ENCODE results near the gene TMEM117.

Gene TMEM117

DNA sequence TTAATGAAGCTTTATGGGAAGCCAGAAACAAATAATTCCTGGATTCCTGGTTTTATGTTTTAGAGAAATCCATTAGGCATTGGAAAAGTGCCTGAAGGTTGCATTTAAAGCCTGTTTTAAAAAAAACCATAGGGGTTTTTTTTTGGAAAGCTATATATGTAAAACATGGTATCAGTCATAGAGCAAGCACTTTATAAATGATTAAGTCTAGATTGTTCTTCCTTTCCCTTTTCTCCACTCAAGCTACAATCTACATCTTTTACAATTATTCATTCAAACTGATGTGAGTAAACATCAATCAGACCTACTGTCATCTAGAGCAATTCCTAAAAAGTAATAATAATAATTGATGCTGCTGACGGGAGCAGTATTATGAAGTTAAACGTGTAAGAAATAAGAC, 500.7 kb downstream of the TMEM117 start:
- no peak overlapping the region for H3K27ac ChIP-seq (ENCODE audit: low read length)
- no peak overlapping the region for H3K4me3 ChIP-seq (ENCODE audit: low read length)
- H3K36me3 ChIP-seq (ENCODE audit: insufficient read depth, low read depth, low read length) = no peaks in the 10 kb centered on the region
- no peaks in the 10 kb centered on the region for H3K27me3 ChIP-seq (ENCODE audit: insufficient read depth, low read length)
- no peaks in the 10 kb centered on the region for H3K9me3 ChIP-seq (ENCODE audit: insufficient read depth, low read depth, low read length)
- no peak overlapping the region for H3K9ac ChIP-seq (ENCODE audit: low read depth, low read length)
- H3K4me1 ChIP-seq (ENCODE audit: insufficient read depth, low read length) = no peaks in the 10 kb centered on the region

DNA sequence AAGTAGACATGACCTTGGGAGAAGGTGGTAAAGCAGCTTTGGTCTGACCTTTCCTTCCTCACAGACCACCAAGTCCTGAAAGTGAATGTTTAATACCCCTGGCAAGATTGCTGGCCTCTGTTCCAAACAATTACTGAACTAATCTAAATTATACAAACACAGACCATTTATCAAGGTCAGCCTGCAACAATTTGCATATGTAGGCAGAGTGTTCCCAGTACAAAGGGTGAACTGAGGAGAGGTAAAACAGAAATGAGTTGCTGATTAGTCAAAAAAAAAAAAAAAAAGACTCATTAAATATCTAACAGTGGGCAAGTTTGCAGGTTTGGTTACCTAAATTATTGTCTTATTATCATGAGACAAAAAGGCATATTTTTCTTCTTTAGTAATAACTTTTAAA, 506.5 kb downstream of the TMEM117 start:
- Histone ChIP-seq H3K27me3 (ENCODE audit: insufficient read depth, low read length) (no peaks in the 10 kb centered on the region), H3K27ac (ENCODE audit: low read length) (no peak overlapping the region), H3K4me1 (ENCODE audit: insufficient read depth, low read length) (no peaks in the 10 kb centered on the region), H3K36me3 (ENCODE audit: insufficient read depth, low read depth, low read length) (no peaks in the 10 kb centered on the region), H3K9me3 (ENCODE audit: insufficient read depth, low read depth, low read length) (no peaks in the 10 kb centered on the region), H3K9ac (ENCODE audit: low read depth, low read length) (no peak overlapping the region), H3K4me3 (ENCODE audit: low read length) (no peak overlapping the region)

DNA sequence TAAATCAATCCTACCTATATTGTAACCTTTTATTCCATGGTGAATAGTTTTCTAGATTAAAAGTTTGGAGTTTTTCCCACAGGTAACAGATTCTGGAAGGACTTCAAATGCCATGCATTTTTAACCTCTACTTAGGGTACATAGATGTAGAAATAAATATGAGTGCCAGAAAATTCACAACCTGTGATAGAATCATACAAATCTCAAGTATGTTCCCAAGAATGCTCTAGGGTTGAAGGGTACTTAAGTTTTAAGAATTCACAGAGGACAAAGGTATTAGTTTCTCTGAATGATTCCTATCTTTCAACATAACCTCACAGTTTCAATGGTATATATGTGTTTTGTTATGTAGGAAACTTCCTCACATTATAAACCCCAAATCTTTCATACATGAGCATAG, 511.3 kb downstream of the TMEM117 start:
- no peaks in the 10 kb centered on the region for H3K36me3 ChIP-seq (ENCODE audit: insufficient read depth, low read depth, low read length)
- H3K27me3 ChIP-seq (ENCODE audit: insufficient read depth, low read length) = no peaks in the 10 kb centered on the region
- no peaks in the 10 kb centered on the region for H3K4me1 ChIP-seq (ENCODE audit: insufficient read depth, low read length)
- H3K9ac ChIP-seq (ENCODE audit: low read depth, low read length) = no peak overlapping the region
- no peak overlapping the region for H3K4me3 ChIP-seq (ENCODE audit: low read length)
- no peak overlapping the region for H3K27ac ChIP-seq (ENCODE audit: low read length)
- H3K9me3 ChIP-seq (ENCODE audit: insufficient read depth, low read depth, low read length) = no peaks in the 10 kb centered on the region

DNA sequence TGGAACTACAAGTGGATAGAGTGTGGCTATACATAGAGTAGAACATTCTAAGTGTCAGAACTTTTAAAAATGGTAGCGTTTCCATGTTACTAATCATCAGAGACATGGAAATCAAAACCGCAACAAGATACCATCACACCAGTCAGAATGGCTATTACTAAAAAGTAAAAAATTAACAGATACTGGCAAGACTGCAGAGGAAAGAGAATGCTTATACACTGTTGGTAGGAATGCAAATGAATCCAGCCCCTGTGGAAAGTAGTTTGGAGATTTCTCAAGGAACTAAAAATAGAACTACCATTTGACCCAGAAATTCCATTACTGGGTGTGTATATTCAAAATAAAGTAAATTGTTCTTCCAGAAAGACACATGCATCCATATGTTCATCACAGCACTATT, 521.6 kb downstream of the TMEM117 start:
- no peak overlapping the region for H3K4me3 ChIP-seq (ENCODE audit: low read length)
- H3K4me1 ChIP-seq (ENCODE audit: insufficient read depth, low read length) = no peaks in the 10 kb centered on the region
- H3K9me3 ChIP-seq (ENCODE audit: insufficient read depth, low read depth, low read length) = no peaks in the 10 kb centered on the region
- no peak overlapping the region for H3K9ac ChIP-seq (ENCODE audit: low read depth, low read length)
- no peaks in the 10 kb centered on the region for H3K27me3 ChIP-seq (ENCODE audit: insufficient read depth, low read length)
- H3K36me3 ChIP-seq (ENCODE audit: insufficient read depth, low read depth, low read length) = no peaks in the 10 kb centered on the region
- H3K27ac ChIP-seq (ENCODE audit: low read length) = no peak overlapping the region

DNA sequence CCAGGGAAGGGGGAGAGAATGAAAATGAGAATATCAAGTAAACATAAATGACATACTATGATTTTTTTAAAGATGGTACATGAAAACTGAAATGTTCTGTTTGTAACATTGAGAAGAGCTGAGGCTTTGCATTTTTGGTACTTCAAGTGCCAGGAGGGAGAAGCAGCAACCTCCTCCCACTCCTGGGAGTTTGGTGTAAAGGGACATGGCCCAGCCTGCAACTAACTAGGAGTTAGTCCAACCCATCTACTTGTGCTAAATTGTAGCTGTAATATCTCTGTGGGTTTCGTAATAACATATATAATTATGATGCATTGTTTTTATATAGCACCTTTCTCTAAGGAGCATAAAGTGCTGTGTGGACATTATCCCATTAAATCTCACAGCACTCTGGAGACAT, 522.8 kb downstream of the TMEM117 start:
- Histone ChIP-seq H3K27ac (ENCODE audit: low read length) (no peak overlapping the region), H3K27me3 (ENCODE audit: insufficient read depth, low read length) (no peaks in the 10 kb centered on the region)

DNA sequence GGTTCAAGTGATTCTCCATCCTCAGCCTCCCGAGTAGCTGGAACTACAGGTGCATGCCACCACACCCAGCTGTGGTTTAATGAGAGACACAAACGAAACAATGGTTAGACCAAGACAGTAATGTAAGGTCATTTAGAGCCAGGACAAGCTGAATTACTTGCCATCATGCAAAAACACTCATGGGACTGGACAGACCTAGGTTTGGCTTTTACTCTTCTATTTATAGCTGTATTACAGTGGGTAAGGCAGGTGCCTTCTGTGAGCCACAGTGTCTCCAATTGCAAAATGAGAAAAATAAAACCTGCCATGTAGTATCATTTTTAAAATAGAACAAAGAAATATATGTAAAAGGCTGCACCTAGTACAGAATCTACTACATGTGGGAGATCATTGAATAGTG, 527.1 kb downstream of the TMEM117 start:
- H3K27me3 ChIP-seq (ENCODE audit: insufficient read depth, low read length) = no peaks in the 10 kb centered on the region
- no peak overlapping the region for H3K27ac ChIP-seq (ENCODE audit: low read length)
- no peak overlapping the region for H3K9ac ChIP-seq (ENCODE audit: low read depth, low read length)
- no peaks in the 10 kb centered on the region for H3K9me3 ChIP-seq (ENCODE audit: insufficient read depth, low read depth, low read length)
- H3K36me3 ChIP-seq (ENCODE audit: insufficient read depth, low read depth, low read length) = no peaks in the 10 kb centered on the region
- H3K4me3 ChIP-seq (ENCODE audit: low read length) = no peak overlapping the region
- H3K4me1 ChIP-seq (ENCODE audit: insufficient read depth, low read length) = no peaks in the 10 kb centered on the region

More for the DNA sequence above, 522.8 kb downstream of the TMEM117 start:
- H3K9ac ChIP-seq (ENCODE audit: low read depth, low read length) = no peak overlapping the region
- no peaks in the 10 kb centered on the region for H3K36me3 ChIP-seq (ENCODE audit: insufficient read depth, low read depth, low read length)
- H3K4me3 ChIP-seq (ENCODE audit: low read length) = no peak overlapping the region
- no peaks in the 10 kb centered on the region for H3K9me3 ChIP-seq (ENCODE audit: insufficient read depth, low read depth, low read length)
- no peaks in the 10 kb centered on the region for H3K4me1 ChIP-seq (ENCODE audit: insufficient read depth, low read length)

DNA sequence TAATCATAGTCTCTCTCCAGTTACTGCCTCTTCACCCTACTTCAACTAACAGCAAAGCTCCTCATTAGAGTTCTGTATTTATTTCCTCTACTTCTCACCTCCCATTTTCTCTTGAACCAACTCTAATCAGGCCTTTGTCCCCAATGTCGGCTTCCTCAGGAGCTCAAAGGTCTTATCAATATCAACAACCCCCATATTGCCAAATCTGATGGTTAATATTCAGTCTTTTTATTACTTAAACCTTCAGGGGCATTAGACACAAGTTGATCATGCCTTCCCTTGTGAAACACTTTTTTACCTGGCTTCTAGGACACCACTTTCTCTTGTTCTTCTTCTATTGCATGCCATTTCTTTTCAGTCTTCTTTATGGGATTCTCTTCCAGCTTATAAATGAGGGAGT, 531.3 kb downstream of the TMEM117 start:
- Histone ChIP-seq H3K36me3 (ENCODE audit: insufficient read depth, low read depth, low read length) (no peaks in the 10 kb centered on the region), H3K4me3 (ENCODE audit: low read length) (no peak overlapping the region), H3K9me3 (ENCODE audit: insufficient read depth, low read depth, low read length) (no peaks in the 10 kb centered on the region), H3K4me1 (ENCODE audit: insufficient read depth, low read length) (no peaks in the 10 kb centered on the region), H3K27me3 (ENCODE audit: insufficient read depth, low read length) (no peaks in the 10 kb centered on the region), H3K27ac (ENCODE audit: low read length) (no peak overlapping the region), H3K9ac (ENCODE audit: low read depth, low read length) (no peak overlapping the region)

DNA sequence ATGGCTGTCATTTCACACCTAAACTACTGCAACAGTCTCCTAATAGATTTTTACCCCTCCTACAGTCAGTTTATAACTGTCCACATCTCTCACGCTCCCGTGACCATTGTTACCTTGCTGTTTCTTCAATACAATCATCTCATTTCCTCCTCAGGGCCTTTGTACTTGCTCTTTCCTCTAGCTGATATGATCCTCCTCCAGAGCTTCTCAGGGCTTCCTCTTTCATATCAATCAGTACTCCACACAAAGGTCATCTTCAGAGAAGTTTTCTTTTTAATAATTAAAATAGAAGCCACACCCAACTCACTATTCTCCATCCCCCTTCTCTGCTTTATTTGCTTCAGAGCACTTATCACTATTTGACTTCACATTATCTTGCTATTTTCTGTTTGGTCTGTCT, 532.0 kb downstream of the TMEM117 start:
- H3K27ac ChIP-seq (ENCODE audit: low read length) = no peak overlapping the region
- no peak overlapping the region for H3K9ac ChIP-seq (ENCODE audit: low read depth, low read length)
- no peaks in the 10 kb centered on the region for H3K36me3 ChIP-seq (ENCODE audit: insufficient read depth, low read depth, low read length)
- no peaks in the 10 kb centered on the region for H3K9me3 ChIP-seq (ENCODE audit: insufficient read depth, low read depth, low read length)
- H3K27me3 ChIP-seq (ENCODE audit: insufficient read depth, low read length) = no peaks in the 10 kb centered on the region
- no peaks in the 10 kb centered on the region for H3K4me1 ChIP-seq (ENCODE audit: insufficient read depth, low read length)
- H3K4me3 ChIP-seq (ENCODE audit: low read length) = no peak overlapping the region

DNA sequence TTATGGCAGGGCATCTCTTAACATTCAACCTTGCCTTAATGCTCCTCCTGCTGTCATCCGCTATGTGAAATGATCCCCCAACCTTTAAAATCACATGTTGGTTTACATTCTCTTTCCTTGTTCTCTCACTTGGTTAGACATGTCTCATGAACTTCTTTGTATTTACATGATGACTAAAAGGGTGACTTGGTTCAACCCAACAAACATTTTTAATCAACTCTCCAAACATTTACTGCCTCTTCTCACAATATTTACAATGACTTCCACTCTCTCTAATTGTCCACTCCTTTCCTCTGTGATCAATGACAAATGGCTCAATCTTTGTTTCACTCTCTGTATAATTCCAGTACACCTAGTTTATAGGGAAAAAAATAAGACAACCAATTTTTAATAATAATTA, 534.1 kb downstream of the TMEM117 start:
- no peak overlapping the region for H3K4me3 ChIP-seq (ENCODE audit: low read length)
- H3K9ac ChIP-seq (ENCODE audit: low read depth, low read length) = no peak overlapping the region
- no peaks in the 10 kb centered on the region for H3K4me1 ChIP-seq (ENCODE audit: insufficient read depth, low read length)
- no peaks in the 10 kb centered on the region for H3K9me3 ChIP-seq (ENCODE audit: insufficient read depth, low read depth, low read length)
- no peak overlapping the region for H3K27ac ChIP-seq (ENCODE audit: low read length)
- H3K27me3 ChIP-seq (ENCODE audit: insufficient read depth, low read length) = no peaks in the 10 kb centered on the region
- H3K36me3 ChIP-seq (ENCODE audit: insufficient read depth, low read depth, low read length) = no peaks in the 10 kb centered on the region

DNA sequence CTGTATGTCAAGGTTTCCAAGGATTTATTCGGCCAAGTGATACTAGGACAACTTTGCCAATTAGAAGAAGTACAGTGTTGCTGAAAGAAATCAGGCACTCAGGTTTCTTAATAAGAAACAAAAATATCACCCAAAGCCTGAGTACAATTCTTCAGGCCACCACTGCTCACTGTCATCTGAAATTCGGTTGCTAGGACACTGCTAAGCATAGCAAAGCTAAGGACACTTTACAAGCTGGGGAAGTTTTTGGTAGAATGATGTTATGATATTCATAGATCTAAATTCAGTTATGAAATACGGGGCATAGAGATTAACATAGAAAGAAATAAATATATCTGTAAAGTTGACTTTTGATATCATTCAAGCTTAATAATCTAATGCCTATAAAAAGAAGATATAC, 535.1 kb downstream of the TMEM117 start:
- H3K9me3 ChIP-seq (ENCODE audit: insufficient read depth, low read depth, low read length) = no peaks in the 10 kb centered on the region
- no peak overlapping the region for H3K9ac ChIP-seq (ENCODE audit: low read depth, low read length)
- no peak overlapping the region for H3K27ac ChIP-seq (ENCODE audit: low read length)

DNA sequence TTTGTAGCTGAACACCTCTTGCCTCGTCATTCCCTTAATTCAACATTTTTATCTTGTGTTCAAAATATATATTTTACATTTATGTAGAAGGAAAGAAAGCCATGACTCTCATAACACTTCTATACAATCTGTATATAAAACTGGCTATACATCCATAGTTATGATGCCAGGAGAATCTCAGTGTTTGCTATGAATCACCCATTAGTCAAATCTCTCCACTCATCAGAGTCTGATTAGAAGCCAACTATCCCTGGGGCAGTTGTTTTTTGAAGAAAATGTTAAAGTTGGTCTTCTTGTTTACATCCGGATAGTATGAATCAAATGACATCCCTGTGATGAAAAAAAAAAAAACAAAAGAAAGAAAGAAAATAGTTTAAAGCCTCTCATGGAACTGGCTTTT, 536.4 kb downstream of the TMEM117 start:
- H3K36me3 ChIP-seq (ENCODE audit: insufficient read depth, low read depth, low read length) = no peaks in the 10 kb centered on the region
- no peaks in the 10 kb centered on the region for H3K27me3 ChIP-seq (ENCODE audit: insufficient read depth, low read length)
- no peak overlapping the region for H3K9ac ChIP-seq (ENCODE audit: low read depth, low read length)
- H3K4me1 ChIP-seq (ENCODE audit: insufficient read depth, low read length) = no peaks in the 10 kb centered on the region
- H3K4me3 ChIP-seq (ENCODE audit: low read length) = no peak overlapping the region
- H3K9me3 ChIP-seq (ENCODE audit: insufficient read depth, low read depth, low read length) = no peaks in the 10 kb centered on the region
- H3K27ac ChIP-seq (ENCODE audit: low read length) = no peak overlapping the region

More for the DNA sequence above, 535.1 kb downstream of the TMEM117 start:
- Histone ChIP-seq H3K4me1 (ENCODE audit: insufficient read depth, low read length) (no peaks in the 10 kb centered on the region), H3K36me3 (ENCODE audit: insufficient read depth, low read depth, low read length) (no peaks in the 10 kb centered on the region), H3K27me3 (ENCODE audit: insufficient read depth, low read length) (no peaks in the 10 kb centered on the region), H3K4me3 (ENCODE audit: low read length) (no peak overlapping the region)

DNA sequence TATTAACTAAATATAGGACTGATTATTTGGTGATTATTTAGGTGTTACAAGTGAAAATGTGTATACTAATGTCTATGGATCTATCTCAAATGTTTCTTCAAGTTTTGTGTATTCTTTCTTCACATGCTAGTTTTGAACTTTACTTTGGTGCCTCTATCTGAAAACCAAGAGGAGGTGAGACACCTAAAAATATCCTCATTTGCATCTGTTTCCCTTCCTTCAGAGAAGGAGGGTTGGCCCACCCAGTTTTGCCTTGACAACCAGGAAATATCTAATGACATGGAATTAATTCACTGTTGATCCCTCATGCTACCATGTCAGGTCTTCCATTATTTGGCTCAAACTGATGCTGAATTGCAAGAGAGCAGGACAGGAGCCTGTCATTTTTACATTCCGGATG, 539.8 kb downstream of the TMEM117 start:
- Histone ChIP-seq H3K4me1 (ENCODE audit: insufficient read depth, low read length) (peaks cover 13% of the 10 kb centered on the region; the same call in 1 of the 2 replicates), H3K27me3 (ENCODE audit: insufficient read depth, low read length) (no peaks in the 10 kb centered on the region), H3K36me3 (ENCODE audit: insufficient read depth, low read depth, low read length) (no peaks in the 10 kb centered on the region)

More for the DNA sequence above, 539.8 kb downstream of the TMEM117 start:
- Histone ChIP-seq H3K4me3 (ENCODE audit: low read length) (no peak overlapping the region), H3K9me3 (ENCODE audit: insufficient read depth, low read depth, low read length) (no peaks in the 10 kb centered on the region), H3K9ac (ENCODE audit: low read depth, low read length) (no peak overlapping the region), H3K27ac (ENCODE audit: low read length) (no peak overlapping the region)

Measured in iPS-20b (cell line).